Mesodermal cell (in vitro differentiated cells): ENCODE measurements around the gene CGAS.
"Not testable (repeated sequence)": the region's sequence is repeated elsewhere in the genome, so short reads cannot be mapped to it uniquely, and the experiment has no call there.

Experiments used
- H3K27ac ChIP-seq: 2 replicates; pipeline ENCODE4 v1.7.0; 2013; ENCODE audit warnings: mild to moderate bottlenecking, low read depth, low read length, moderate library complexity; ENCODE audit not compliant: severe bottlenecking
- H3K36me3 ChIP-seq: 2 replicates; pipeline ENCODE4 v1.7.1; 2013; ENCODE audit warnings: mild to moderate bottlenecking, low read length, moderate library complexity; ENCODE audit not compliant: control insufficient read depth, insufficient read depth
- H3K4me1 ChIP-seq: one replicate; pipeline ENCODE4 v1.7.1; 2013; ENCODE audit warnings: mild to moderate bottlenecking, low read length; ENCODE audit not compliant: insufficient read depth, control insufficient read depth, poor library complexity, severe bottlenecking
- H3K4me3 ChIP-seq: 2 replicates; pipeline ENCODE4 v1.7.0; 2013; ENCODE audit warnings: low read length, control low read depth, mild to moderate bottlenecking; ENCODE audit not compliant: insufficient read depth, poor library complexity, severe bottlenecking; ENCODE audit errors: extremely low read depth
- H3K9me3 ChIP-seq: 2 replicates; pipeline ENCODE4 v1.7.1; 2013; ENCODE audit warnings: mild to moderate bottlenecking, low read length, moderate library complexity; ENCODE audit not compliant: control insufficient read depth
- WGBS, 2 experiments: methylation state at CpG; one replicate each; pipeline ENCODE4 v1.1.5; 2013; ENCODE audit warnings: missing lambda C conversion rate in 2 of 2; ENCODE audit not compliant: insufficient coverage in 2 of 2; 5-methylcytosine and 5-hydroxymethylcytosine counted together

Gene CGAS

GRCh38 chr6:73395875-73396274 lies 56.2 kb downstream of the CGAS start:
- no peaks in the 10 kb centered on the region for H3K9me3 ChIP-seq
- H3K36me3 ChIP-seq = no peaks in the 10 kb centered on the region
- WGBS, 2 experiments = 96 to 98% methylated on average over 5 to 8 of the region's 10 CpGs
- H3K27ac ChIP-seq = no peak overlapping the region
- no peak overlapping the region for H3K4me3 ChIP-seq
- no peaks in the 10 kb centered on the region for H3K4me1 ChIP-seq

GRCh38 chr6:73394577-73395354 lies 57.3 kb downstream of the CGAS start, which contains the start of gene DDX43:
DDX43 (plus strand) TSS chr6:73394828; CDS start chr6:73394906, 78 bp downstream.
- H3K4me1 ChIP-seq = no peaks in the 10 kb centered on the region
- H3K27ac ChIP-seq = no peak within 1 kb of the TSS
- no peak within 1 kb of the TSS for H3K4me3 ChIP-seq
- WGBS, 2 experiments = 95 to 98% methylated on average over 48 to 52 of the region's 54 CpGs
- H3K36me3 ChIP-seq = no peaks in the 10 kb centered on the region
- no peaks in the 10 kb centered on the region for H3K9me3 ChIP-seq

GRCh38 chr6:73393278-73393677 lies 58.8 kb downstream of the CGAS start:
- WGBS, 2 experiments = 94 to 100% methylated on average over 2 to 3 of the region's 3 CpGs
- Histone ChIP-seq H3K4me1 (no peaks in the 10 kb centered on the region), H3K4me3 (no peak overlapping the region), H3K27ac (no peak overlapping the region), H3K9me3 (no peaks in the 10 kb centered on the region), H3K36me3 (no peaks in the 10 kb centered on the region)

- H3K36me3 ChIP-seq, H3K4me3 ChIP-seq, H3K27ac ChIP-seq, H3K4me1 ChIP-seq, H3K9me3 ChIP-seq: not testable (repeated sequence)
- WGBS, 2 experiments = 83% methylated on average over 1 of the region's 4 CpGs; no CpG with 5 or more reads in 1 of the 2 experiments
These were observed 59.9 kb downstream of the CGAS start for GRCh38 chr6:73392188-73392587.

- Histone ChIP-seq H3K27ac (no peak overlapping the region), H3K4me3 (no peak overlapping the region), H3K4me1 (no peaks in the 10 kb centered on the region), H3K36me3 (no peaks in the 10 kb centered on the region), H3K9me3 (no peaks in the 10 kb centered on the region)
- WGBS, 2 experiments = no CpG with 5 or more reads among the region's 2 CpGs
These were observed 60.4 kb downstream of the CGAS start for GRCh38 chr6:73391675-73392074.

GRCh38 chr6:73389854-73390253 lies 62.2 kb downstream of the CGAS start:
- Histone ChIP-seq H3K4me3 (no peak overlapping the region), H3K9me3 (no peaks in the 10 kb centered on the region), H3K4me1 (no peaks in the 10 kb centered on the region), H3K27ac (no peak overlapping the region), H3K36me3 (no peaks in the 10 kb centered on the region)
- 90 to 98% methylated on average over 7 of the region's 10 CpGs for WGBS, 2 experiments

- WGBS, 2 experiments = 2 to 3% methylated on average over 21 to 30 of the region's 38 CpGs
- Histone ChIP-seq H3K36me3 (no peaks in the 10 kb centered on the region), H3K27ac (peak overlapping the region; percentile 57), H3K4me1 (no peaks in the 10 kb centered on the region), H3K4me3 (peak overlapping the region; percentile 46), H3K9me3 (no peaks in the 10 kb centered on the region)
These were observed 63.1 kb downstream of the CGAS start for GRCh38 chr6:73388800-73389512.

GRCh38 chr6:73388433-73388799 lies 63.7 kb downstream of the CGAS start:
- WGBS, 2 experiments = 67 to 70% methylated on average over 1 to 2 of the region's 4 CpGs
- peak overlapping the region; percentile 46 for H3K4me3 ChIP-seq
- H3K27ac ChIP-seq = peak overlapping the region; percentile 57
- no peaks in the 10 kb centered on the region for H3K4me1 ChIP-seq
- H3K36me3 ChIP-seq = no peaks in the 10 kb centered on the region
- no peaks in the 10 kb centered on the region for H3K9me3 ChIP-seq

- Histone ChIP-seq H3K4me1 (no peaks in the 10 kb centered on the region), H3K4me3 (no peak overlapping the region), H3K9me3 (no peaks in the 10 kb centered on the region), H3K27ac (no peak overlapping the region), H3K36me3 (no peaks in the 10 kb centered on the region)
- WGBS, 2 experiments = 88 to 92% methylated on average over 2 to 3 of the region's 6 CpGs
These were observed 69.5 kb downstream of the CGAS start for GRCh38 chr6:73382462-73383113.

- not testable (repeated sequence) for H3K27ac ChIP-seq, H3K36me3 ChIP-seq, H3K4me1 ChIP-seq, H3K9me3 ChIP-seq, H3K4me3 ChIP-seq
- 91 to 93% methylated on average over 9 to 10 of the region's 10 CpGs for WGBS, 2 experiments
These were observed 70.6 kb downstream of the CGAS start for GRCh38 chr6:73381531-73381930.
